H9 (cell line): ENCODE results near the gene MCF2L. TPM values are rescaled to one million over a fixed set of nuclear protein-coding genes. Genes with fewer than 3 reads are reported as not detected.

Experiments
- DNase-seq: peaks from one replicate; pipeline ENCODE4 v3.0.0-alpha.2; 2017
- H2AFZ ChIP-seq: one replicate; pipeline ENCODE4 v1.6.1; 2013; ENCODE audit warnings: mild to moderate bottlenecking, low read length, control low read depth, moderate library complexity
- H2AK5ac ChIP-seq: 2 replicates; pipeline ENCODE4 v1.6.1; 2013; ENCODE audit warnings: low read length, control low read depth, mixed read lengths; ENCODE audit not compliant: insufficient read length
- H2BK120ac ChIP-seq: one replicate; pipeline ENCODE4 v1.6.1; 2013; ENCODE audit warnings: low read depth, mild to moderate bottlenecking, low read length, control low read depth, inconsistent platforms; ENCODE audit not compliant: poor library complexity, severe bottlenecking
- H2BK12ac ChIP-seq: 2 replicates; pipeline ENCODE4 v1.6.1; 2013; ENCODE audit warnings: low read length, control low read depth, mixed read lengths, low read depth; ENCODE audit not compliant: insufficient read length
- H2BK15ac ChIP-seq: 2 replicates; pipeline ENCODE4 v1.6.1; 2013; ENCODE audit warnings: low read depth, low read length, control low read depth
- H2BK20ac ChIP-seq: one replicate; pipeline ENCODE4 v1.6.1; 2013; ENCODE audit warnings: low read depth, mild to moderate bottlenecking, low read length, control low read depth, inconsistent platforms; ENCODE audit not compliant: poor library complexity, severe bottlenecking
- H2BK5ac ChIP-seq: 2 replicates; pipeline ENCODE4 v1.6.1; 2013; ENCODE audit warnings: low read length, control low read depth, mixed read lengths; ENCODE audit not compliant: insufficient read length
- H3K14ac ChIP-seq: 2 replicates; pipeline ENCODE4 v1.6.1; 2013; ENCODE audit warnings: low read length, control low read depth; ENCODE audit not compliant: insufficient read depth
- H3K18ac ChIP-seq: 2 replicates; pipeline ENCODE4 v1.6.1; 2013; ENCODE audit warnings: low read depth, mild to moderate bottlenecking, mixed read lengths, low read length, control low read depth; ENCODE audit not compliant: insufficient read length
- H3K23ac ChIP-seq: 2 replicates; pipeline ENCODE4 v1.6.1; 2013; ENCODE audit warnings: low read length, control low read depth, mixed read lengths, low read depth; ENCODE audit not compliant: insufficient read length
- H3K23me2 ChIP-seq: 2 replicates; pipeline ENCODE4 v1.6.1; 2013; ENCODE audit warnings: low read depth, mild to moderate bottlenecking, mixed read lengths, low read length, control low read depth; ENCODE audit not compliant: insufficient read length, poor library complexity, severe bottlenecking
- H3K27ac ChIP-seq: 2 replicates; pipeline ENCODE4 v1.5.1; 2013; ENCODE audit warnings: low read length, control low read depth, mixed read lengths, low read depth; ENCODE audit not compliant: insufficient read length
- H3K27me3 ChIP-seq: 2 replicates; pipeline ENCODE4 v1.6.1; 2013; ENCODE audit warnings: low read length, control low read depth, inconsistent platforms; ENCODE audit not compliant: insufficient read depth
- H3K4ac ChIP-seq: 2 replicates; pipeline ENCODE4 v1.6.1; 2013; ENCODE audit warnings: low read depth, mild to moderate bottlenecking, control low read depth, inconsistent platforms, low read length, moderate library complexity
- H3K4me1 ChIP-seq: 2 replicates; pipeline ENCODE4 v1.6.1; 2013; ENCODE audit warnings: low read length, control low read depth, inconsistent platforms; ENCODE audit not compliant: insufficient read depth
- H3K4me2 ChIP-seq: 2 replicates; pipeline ENCODE4 v1.6.1; 2013; ENCODE audit warnings: low read length, control low read depth, mixed read lengths; ENCODE audit not compliant: insufficient read length, insufficient read depth
- H3K56ac ChIP-seq: 2 replicates; pipeline ENCODE4 v1.6.1; 2013; ENCODE audit warnings: low read depth, mild to moderate bottlenecking, mixed read lengths, low read length, control low read depth; ENCODE audit not compliant: insufficient read length
- H3K79me1 ChIP-seq: 2 replicates; pipeline ENCODE4 v1.6.1; 2013; ENCODE audit warnings: low read depth, mild to moderate bottlenecking, moderate library complexity, low read length, control low read depth, inconsistent platforms; ENCODE audit not compliant: insufficient read depth, poor library complexity, severe bottlenecking
- H3K79me2 ChIP-seq: 2 replicates; pipeline ENCODE4 v1.6.1; 2013; ENCODE audit warnings: low read length, control low read depth, inconsistent platforms; ENCODE audit not compliant: insufficient read depth
- H3K9ac ChIP-seq: 2 replicates; pipeline ENCODE4 v1.6.1; 2013; ENCODE audit warnings: low read length, control low read depth, mixed read lengths; ENCODE audit not compliant: insufficient read length; ENCODE audit errors: extremely low read depth
- H3K9me3 ChIP-seq: one replicate; pipeline ENCODE4 v1.6.1; 2013; ENCODE audit warnings: low read depth, low read length, inconsistent platforms; ENCODE audit not compliant: control insufficient read depth
- H3T11ph ChIP-seq: one replicate; pipeline ENCODE4 v1.6.1; 2013; ENCODE audit warnings: mild to moderate bottlenecking, low read length, control low read depth, inconsistent platforms
- H4K20me1 ChIP-seq: one replicate; pipeline ENCODE4 v1.6.1; 2013; ENCODE audit not compliant: control insufficient read depth, insufficient read length, insufficient read depth
- H4K5ac ChIP-seq: 2 replicates; pipeline ENCODE4 v1.6.1; 2013; ENCODE audit warnings: low read depth, mild to moderate bottlenecking, mixed read lengths, low read length, control low read depth; ENCODE audit not compliant: insufficient read length
- H4K8ac ChIP-seq: replicated peaks from 2 replicates; pipeline ENCODE4 v1.6.1; 2013; ENCODE audit warnings: low read length, control low read depth, mixed read lengths, low read depth; ENCODE audit not compliant: insufficient read length
- H4K91ac ChIP-seq: 2 replicates; pipeline ENCODE4 v1.6.1; 2013; ENCODE audit warnings: low read depth, mild to moderate bottlenecking, moderate library complexity, mixed read lengths, low read length, control low read depth; ENCODE audit not compliant: insufficient read length
- H3K27ac Mint-ChIP-seq, 3 experiments: 2 replicates in 2 of 3; 3 replicates in 1 of 3; pipeline ENCODE4 v1.8.0; 2020 to 2021; ENCODE audit warnings: mixed read lengths in 3 of 3, mild to moderate bottlenecking in 1 of 3, moderate library complexity in 1 of 3
- H3K27me3 Mint-ChIP-seq: 2 replicates; pipeline ENCODE4 v1.8.0; 2021; ENCODE audit warnings: low read depth, mild to moderate bottlenecking, moderate library complexity, mixed read lengths
- H3K36me3 Mint-ChIP-seq, 3 experiments: 2 replicates in 2 of 3; 3 replicates in 1 of 3; pipeline ENCODE4 v1.8.0; 2020 to 2021; ENCODE audit warnings: low read depth in 3 of 3, mixed read lengths in 3 of 3; ENCODE audit not compliant: insufficient read depth in 1 of 3
- H3K4me1 Mint-ChIP-seq, 2 experiments: 2 replicates each; pipeline ENCODE4 v1.8.0; 2020; ENCODE audit warnings: mixed read lengths in 2 of 2
- H3K4me3 Mint-ChIP-seq, 2 experiments: 2 replicates in 1 of 2; 3 replicates in 1 of 2; pipeline ENCODE4 v1.8.0; 2020 to 2021; ENCODE audit warnings: mild to moderate bottlenecking in 2 of 2, mixed read lengths in 2 of 2, moderate library complexity in 1 of 2
- H3K9me3 Mint-ChIP-seq, 2 experiments: 2 replicates in 1 of 2; 3 replicates in 1 of 2; pipeline ENCODE4 v1.8.0; 2020; ENCODE audit warnings: mild to moderate bottlenecking in 2 of 2, mixed read lengths in 2 of 2, moderate library complexity in 1 of 2
- WGBS: extraction: QIAGEN DNeasy Blood & Tissue Kit; methylation state at CpG from one replicate; pipeline ENCODE4 v1.1.7; 2013; ENCODE audit warnings: missing lambda C conversion rate, low lambda C conversion rate, mixed read lengths; ENCODE audit not compliant: insufficient read length; ENCODE audit errors: extremely low coverage; 5-methylcytosine and 5-hydroxymethylcytosine counted together
- total RNA-seq: library from RNA; stranded (reverse); gene quantifications from 2 replicates; pipeline ENCODE4 v1.2.1, GENCODE V29; 2021
- TF ChIP-seq, protein P1 (sequence below): fragments of 200-600 bp; sonication (generic); conservative IDR thresholded peaks from 3 replicates; pipeline ENCODE4 v1.8.0; 2021; ENCODE audit warnings: antibody characterized with exemption, mild to moderate bottlenecking

The MCF2L gene
- total RNA-seq, 1 experiment from 2014 or later, result 18.5 TPM

DNA sequence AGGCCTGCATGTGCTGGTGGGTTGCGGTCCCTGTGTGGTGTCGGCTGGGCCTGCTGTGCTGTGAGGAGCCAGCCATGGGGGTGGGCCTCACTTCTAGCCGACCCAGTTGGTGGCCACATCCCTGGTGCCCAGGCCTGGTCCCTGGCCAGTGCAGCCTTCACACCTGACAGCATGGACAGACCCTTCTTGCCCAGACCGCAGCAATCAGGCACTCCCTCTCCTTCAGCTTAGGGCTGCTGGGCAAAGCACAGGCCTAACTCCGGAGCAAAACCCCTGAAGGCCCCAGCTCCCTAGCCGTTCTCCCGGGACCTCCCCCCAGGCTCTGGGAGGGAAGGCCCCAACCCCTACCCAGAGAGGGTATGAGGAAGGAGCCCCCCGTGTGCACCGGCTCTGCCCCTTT, 6.6 kb upstream of the MCF2L start:
- Histone ChIP-seq H3K79me2 (no peaks in the 10 kb centered on the region), H3K4me2 (no peak overlapping the region), H3K56ac (no peak overlapping the region), H2BK15ac (no peak overlapping the region), H3T11ph (no peak overlapping the region), H2AFZ (no peak overlapping the region), H3K9me3 (no peaks in the 10 kb centered on the region), H3K27me3 (no peaks in the 10 kb centered on the region), H2BK120ac (no peak overlapping the region), H3K9ac (no peak overlapping the region), H2BK20ac (no peak overlapping the region), H3K23me2 (no peaks in the 10 kb centered on the region), H2BK5ac (no peak overlapping the region), H4K20me1 (no peaks in the 10 kb centered on the region), H4K5ac (no peak overlapping the region), H3K4ac (no peak overlapping the region), H3K79me1 (no peaks in the 10 kb centered on the region), H2BK12ac (no peak overlapping the region), H3K18ac (no peak overlapping the region), H3K23ac (no peak overlapping the region), H3K27ac (no peak overlapping the region), H3K14ac (no peak overlapping the region; the same call in 1 of the 2 replicates), H2AK5ac (no peak overlapping the region), H3K4me1 (no peaks in the 10 kb centered on the region), H4K8ac (no peak overlapping the region), H4K91ac (no peak overlapping the region)
- Mint-ChIP-seq H3K27me3 (peaks cover 7% of the 10 kb centered on the region), H3K4me1 (peaks cover 8 to 12% of the 10 kb centered on the region in 2 experiments), H3K36me3 (peaks cover 0 to 4% (median 0%) of the 10 kb centered on the region in 3 experiments; a peak in 4 of 7 replicates), H3K27ac (no peak overlapping the region), H3K9me3 (no peaks in the 10 kb centered on the region), H3K4me3 (no peak overlapping the region)
- TF ChIP-seq, protein P1, sequence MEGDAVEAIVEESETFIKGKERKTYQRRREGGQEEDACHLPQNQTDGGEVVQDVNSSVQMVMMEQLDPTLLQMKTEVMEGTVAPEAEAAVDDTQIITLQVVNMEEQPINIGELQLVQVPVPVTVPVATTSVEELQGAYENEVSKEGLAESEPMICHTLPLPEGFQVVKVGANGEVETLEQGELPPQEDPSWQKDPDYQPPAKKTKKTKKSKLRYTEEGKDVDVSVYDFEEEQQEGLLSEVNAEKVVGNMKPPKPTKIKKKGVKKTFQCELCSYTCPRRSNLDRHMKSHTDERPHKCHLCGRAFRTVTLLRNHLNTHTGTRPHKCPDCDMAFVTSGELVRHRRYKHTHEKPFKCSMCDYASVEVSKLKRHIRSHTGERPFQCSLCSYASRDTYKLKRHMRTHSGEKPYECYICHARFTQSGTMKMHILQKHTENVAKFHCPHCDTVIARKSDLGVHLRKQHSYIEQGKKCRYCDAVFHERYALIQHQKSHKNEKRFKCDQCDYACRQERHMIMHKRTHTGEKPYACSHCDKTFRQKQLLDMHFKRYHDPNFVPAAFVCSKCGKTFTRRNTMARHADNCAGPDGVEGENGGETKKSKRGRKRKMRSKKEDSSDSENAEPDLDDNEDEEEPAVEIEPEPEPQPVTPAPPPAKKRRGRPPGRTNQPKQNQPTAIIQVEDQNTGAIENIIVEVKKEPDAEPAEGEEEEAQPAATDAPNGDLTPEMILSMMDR, result no peak
- WGBS, result no CpG with 5 or more reads among the region's 9 CpGs
- DNase-seq, result no peak
